GM12801 (cell line): ENCODE data around the gene CCDC30.

ENCODE experiments used
- TF ChIP-seq, protein P1 (sequence below): IDR thresholded peaks from one replicate; pipeline ENCODE4 v1.5.1; 2011; ENCODE audit warnings: control low read depth; ENCODE audit not compliant: insufficient read length; ENCODE audit errors: extremely low read depth

The CCDC30 gene

DNA sequence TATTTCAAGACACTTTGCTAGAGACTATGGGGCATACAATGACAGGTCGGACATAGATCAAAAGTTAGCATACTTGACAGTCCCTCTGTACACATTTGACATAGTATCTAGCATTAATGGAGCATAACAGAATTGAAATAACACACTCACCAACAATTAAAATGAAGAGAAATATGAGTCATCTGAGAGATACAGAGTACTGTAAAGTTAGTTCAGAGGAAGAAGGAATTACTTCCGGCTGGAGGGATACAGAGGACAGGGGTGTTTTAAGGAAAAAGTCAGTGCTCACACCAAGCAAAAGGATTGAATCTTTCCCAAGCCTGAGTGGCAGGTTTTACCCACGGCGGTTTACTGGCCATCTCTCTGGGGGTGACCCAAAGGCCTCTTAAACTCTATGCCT is 9.7 kb upstream of the CCDC30 start:
- TF ChIP-seq, protein P1, sequence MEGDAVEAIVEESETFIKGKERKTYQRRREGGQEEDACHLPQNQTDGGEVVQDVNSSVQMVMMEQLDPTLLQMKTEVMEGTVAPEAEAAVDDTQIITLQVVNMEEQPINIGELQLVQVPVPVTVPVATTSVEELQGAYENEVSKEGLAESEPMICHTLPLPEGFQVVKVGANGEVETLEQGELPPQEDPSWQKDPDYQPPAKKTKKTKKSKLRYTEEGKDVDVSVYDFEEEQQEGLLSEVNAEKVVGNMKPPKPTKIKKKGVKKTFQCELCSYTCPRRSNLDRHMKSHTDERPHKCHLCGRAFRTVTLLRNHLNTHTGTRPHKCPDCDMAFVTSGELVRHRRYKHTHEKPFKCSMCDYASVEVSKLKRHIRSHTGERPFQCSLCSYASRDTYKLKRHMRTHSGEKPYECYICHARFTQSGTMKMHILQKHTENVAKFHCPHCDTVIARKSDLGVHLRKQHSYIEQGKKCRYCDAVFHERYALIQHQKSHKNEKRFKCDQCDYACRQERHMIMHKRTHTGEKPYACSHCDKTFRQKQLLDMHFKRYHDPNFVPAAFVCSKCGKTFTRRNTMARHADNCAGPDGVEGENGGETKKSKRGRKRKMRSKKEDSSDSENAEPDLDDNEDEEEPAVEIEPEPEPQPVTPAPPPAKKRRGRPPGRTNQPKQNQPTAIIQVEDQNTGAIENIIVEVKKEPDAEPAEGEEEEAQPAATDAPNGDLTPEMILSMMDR = no peak

DNA sequence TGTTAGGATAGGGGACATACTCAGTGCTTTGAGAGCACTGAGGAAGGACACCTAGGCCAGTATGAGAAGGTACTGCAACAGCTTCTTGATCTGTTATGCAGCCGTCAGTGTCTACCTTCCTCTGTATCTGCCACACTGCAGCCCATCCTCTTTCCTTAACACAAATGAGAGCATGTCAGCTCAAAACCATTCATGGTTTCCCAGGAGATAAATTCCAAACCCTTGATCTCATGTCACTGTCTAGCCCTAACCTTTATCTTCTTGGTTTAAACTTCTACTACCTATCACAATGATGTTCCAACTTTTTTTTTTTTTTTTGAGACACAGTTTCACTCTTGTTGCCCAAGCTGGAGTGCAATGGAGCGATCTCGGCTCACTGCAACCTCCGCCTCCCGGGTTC is 8.7 kb upstream of the CCDC30 start:
- TF ChIP-seq, protein P1 = no peak

DNA sequence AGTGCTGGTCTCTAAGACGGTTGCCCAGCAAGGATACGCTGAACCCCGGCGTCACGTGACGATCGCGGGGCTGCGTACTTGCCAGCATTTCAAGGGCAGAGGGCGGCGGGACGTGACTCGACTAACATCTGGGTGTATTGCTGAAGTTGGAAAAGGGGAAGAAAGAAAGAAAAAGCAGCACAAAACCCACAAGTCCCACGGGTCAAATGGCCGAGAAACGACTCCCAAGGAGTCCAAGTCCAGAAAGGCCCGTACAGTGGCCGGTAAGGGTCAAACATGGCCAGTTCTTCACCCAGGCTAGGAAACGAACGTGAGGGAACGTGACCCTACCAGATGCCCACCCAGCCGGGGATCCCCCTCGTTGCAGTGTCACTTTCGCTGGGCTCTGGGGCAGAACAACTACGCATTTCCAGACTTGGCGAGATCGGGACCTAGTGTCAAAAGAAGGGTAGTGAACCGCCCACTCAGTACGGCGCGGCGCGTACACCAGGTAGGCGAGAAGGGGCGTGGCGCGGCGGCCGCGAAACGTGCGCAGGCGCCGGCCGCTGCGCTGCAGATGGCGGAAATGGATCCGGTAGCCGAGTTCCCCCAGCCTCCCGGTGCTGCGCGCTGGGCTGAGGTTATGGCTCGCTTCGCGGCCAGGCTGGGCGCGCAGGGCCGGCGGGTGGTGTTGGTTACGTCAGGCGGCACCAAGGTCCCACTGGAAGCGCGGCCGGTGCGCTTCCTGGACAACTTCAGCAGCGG is 6.9 kb upstream of the CCDC30 start, which contains the start of the genes PPCS and ZMYND12:
Gene PPCS, plus strand, starts transcription at position 534 of the 744 bp plus-strand sequence. Its CDS starts 23 bp downstream, at position 557.
Gene ZMYND12, minus strand, starts transcription at position 13 of the 744 bp plus-strand sequence. CDS start 25 bp downstream, outside the sequence.
- TF ChIP-seq, protein P1 = no peak

DNA sequence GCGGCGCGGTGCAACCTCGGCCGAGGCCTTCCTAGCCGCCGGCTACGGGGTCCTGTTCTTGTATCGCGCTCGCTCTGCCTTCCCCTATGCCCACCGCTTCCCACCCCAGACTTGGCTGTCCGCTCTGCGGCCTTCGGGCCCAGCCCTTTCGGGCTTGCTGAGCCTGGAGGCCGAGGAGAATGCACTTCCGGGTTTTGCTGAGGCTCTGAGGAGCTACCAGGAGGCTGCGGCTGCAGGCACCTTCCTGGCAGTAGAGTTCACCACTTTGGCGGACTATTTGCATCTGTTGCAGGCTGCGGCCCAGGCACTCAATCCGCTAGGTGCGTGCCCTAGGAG is 6.4 kb upstream of the CCDC30 start:
- TF ChIP-seq, protein P1 = no peak

DNA sequence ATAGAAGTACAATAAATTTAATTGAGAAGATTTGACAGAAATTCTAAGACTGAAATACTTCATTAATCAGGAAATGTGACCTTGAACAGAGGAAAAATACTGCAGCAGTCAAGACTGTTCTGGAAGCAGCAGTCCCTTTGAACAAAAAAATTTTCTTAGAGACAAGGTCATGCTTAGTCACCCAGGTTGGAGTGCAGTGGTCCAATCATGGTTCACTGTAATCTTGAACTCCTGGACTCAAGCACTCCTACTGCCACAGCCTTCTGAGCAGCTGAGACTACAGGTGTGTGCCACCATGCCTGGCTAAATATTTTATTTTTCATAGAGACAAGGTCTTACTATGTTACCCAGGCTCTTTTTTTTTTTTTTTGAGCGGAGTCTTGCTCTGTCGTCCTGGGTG is 1.9 kb upstream of the CCDC30 start:
- TF ChIP-seq, protein P1 = no peak

DNA sequence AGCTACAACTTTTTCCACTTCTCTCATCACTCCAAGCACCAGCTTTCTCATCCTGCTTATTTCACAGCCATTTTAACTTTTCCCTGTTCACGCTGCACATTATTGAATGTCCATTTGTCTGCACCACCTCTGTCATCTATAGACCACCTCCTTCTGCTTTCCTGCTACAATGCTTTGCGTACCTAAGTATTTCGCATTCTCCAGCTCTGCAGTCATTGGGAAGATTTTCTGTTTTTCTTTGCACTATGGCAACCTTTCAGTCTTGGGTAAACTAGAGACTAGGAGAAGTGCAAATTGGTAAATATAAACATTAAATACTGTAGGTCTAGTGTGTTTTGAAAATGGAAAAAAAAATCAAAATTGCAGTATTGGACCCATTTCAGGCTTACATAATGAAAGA is 835 bp downstream of the CCDC30 start:
- TF ChIP-seq, protein P1 = no peak

DNA sequence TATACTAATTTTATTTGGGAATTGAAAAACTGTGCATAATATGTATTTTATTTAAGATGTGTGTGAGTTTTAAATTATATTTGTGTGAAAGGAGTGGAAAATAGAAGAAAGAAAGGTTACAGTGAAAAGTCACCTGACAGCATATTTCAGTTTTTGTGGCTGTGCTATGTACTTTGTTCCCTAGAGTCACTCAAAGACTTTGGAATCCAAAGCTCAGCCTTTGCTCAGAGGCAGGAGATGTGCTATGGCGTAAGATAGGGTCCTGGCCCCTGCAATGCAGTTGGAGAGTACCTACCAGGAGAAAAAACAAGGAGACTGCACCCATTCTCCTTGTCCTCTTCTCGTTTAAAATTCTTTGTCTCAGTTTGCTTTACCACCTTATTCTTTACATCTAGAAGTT is 2.9 kb downstream of the CCDC30 start:
- TF ChIP-seq, protein P1 = no peak
